ENCODE data around the gene C11orf87. TPM values are rescaled to one million over a fixed set of nuclear protein-coding genes. Genes with fewer than 3 reads are reported as not detected.

Gene C11orf87
- polyA plus RNA-seq, 12 donors: 0.13 to 1.6 (median 0.32) TPM; not detected in 2

DNA sequence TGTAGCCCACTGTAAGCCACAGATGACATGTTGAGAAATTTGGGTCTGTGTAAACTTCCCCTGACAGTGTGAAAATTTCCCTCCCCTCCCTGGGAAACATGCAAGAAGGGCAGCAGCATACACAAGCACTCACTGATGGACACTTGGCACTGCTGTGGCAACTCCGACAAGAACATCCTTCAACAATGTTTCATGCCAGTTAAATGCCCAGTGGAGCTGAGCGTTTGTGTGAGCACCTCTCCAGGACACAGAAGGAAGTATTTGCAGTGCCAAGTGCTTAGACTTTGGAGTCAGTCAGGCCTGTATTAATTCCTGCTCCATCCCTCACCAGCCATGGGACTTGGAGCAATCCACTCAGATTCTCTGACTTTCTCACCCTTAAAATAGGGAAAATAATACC lies 17.7 kb downstream of the C11orf87 start:
- DNase-seq: no peak

DNA sequence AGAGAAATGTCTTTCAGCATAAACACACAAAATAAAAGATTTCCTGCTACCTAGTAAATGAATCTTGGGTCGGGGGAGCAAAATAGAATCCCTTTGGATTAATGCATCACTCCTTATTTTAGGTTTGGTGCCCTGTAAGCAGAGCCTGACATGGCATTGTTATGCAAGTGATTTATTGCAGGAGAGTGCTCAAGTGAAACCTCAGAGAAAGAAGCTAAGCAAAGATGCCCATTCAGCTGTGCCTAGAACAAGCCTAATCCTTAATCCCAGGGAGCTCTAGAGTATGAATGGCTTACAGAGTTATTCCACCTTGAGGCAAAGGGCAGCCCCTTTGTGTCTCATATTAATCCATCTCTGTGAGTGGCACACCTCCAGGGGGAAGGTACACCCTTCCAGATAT lies 21.1 kb downstream of the C11orf87 start:
- no peak for DNase-seq

DNA sequence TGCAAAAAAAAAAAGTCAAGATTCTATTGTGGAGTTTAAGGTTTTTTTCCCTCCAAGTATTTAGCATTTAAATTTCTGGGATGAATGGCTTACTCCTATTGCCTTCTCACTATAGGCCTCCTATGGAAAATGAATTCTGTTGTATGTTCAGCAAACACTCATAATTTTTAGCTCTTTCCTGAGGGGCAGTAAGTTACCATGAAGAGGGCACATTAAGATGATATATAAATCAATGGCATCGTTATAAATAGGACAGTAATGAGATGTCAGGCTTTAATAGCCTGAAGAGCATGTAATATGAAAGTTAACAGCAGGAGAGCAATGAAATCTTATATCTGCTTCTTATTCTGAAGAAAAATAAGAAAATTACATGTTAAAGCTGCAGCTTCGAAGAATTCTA lies 32.9 kb downstream of the C11orf87 start:
- no peak for DNase-seq
